ENCODE measurements around the gene VSTM2L. TPM values are rescaled to one million over a fixed set of nuclear protein-coding genes. Genes with fewer than 3 reads are reported as not detected.

Gene VSTM2L
- polyA plus RNA-seq, 1 donor (not counting 4 experiments of a cell fraction or from before 2014, with no cell fraction given): 0.75 TPM

DNA sequence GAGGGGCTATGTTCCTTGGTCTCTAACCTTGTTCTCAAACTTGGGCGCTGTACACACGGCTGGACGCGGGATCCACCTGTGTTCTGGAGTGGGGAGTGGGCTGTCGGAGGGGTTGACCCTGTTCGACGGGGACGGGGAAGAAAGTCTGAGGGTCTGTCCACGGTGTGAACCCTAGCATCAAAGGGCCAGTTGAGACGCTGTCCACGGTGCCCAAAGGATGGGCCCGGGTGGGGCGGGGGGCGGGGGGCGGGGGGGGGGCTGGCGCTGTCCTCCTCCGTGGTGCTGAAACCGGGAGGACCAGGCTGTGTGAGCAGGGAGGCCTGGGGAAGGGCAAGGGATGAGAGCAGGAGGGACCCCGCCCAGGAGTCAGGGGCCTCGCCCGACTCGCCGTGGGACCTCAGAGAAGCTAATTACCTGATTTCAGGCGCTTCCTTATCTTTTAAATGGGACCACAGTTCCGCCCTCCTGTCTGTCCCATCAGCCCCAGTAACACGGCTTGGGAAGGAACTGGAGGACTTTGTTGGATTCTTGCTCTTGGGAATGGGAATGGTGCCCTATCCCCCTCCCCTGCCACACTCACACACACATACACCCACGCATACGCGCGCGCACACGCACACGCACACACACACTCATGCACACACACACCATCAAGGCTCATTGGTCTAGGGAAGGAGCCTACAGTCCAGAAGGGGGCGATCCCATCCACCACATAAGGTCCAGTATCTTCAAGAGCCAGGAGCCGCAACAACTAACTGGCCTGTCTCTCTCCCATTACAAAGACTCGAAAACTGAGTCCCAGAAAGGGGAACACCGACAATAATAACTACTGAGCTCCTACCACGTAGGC, 1.0 kb upstream of the VSTM2L start:
- Histone ChIP-seq H3K9me1 (ENCODE audit: control insufficient read depth, extremely low read depth, insufficient read depth, low read length) (no peaks in the 10 kb centered on the region), H3K27ac (ENCODE audit: control insufficient read depth, insufficient read depth, low read length) (no peak overlapping the region), H3K4me3 (ENCODE audit: control insufficient read depth in 2 of 3, extremely low read depth in 1 of 3, insufficient read depth in 2 of 3, low read depth in 1 of 3, low read length in 3 of 3) (peak overlapping the region; percentile 39 to 60 (median 57)), H3K27me3 (ENCODE audit: control insufficient read depth, extremely low read depth, insufficient read depth, low read length) (peaks cover 32% of the 10 kb centered on the region), H3K4me1 (ENCODE audit: control insufficient read depth, extremely low read depth, insufficient read depth, low read length) (peaks cover 26% of the 10 kb centered on the region), H4K20me1 (ENCODE audit: control insufficient read depth, extremely low read depth, insufficient read depth, low read length) (no peaks in the 10 kb centered on the region), H3K4me2 (ENCODE audit: control insufficient read depth, extremely low read depth, insufficient read depth, low read depth, low read length) (peak overlapping the region; percentile 45), H3K79me2 (ENCODE audit: control insufficient read depth, insufficient read depth, low read length) (no peaks in the 10 kb centered on the region), H3K9me3 (ENCODE audit: control insufficient read depth, low read depth, low read length) (no peaks in the 10 kb centered on the region), H2AFZ (ENCODE audit: control insufficient read depth, low read length) (no peak overlapping the region), H3K9ac (ENCODE audit: control insufficient read depth, extremely low read depth, insufficient read depth, low read length) (no peak overlapping the region), H3K36me3 (ENCODE audit: control insufficient read depth in 2 of 2, extremely low read depth in 1 of 2, insufficient read depth in 2 of 2, low read length in 2 of 2) (no peaks in the 10 kb centered on the region)
- dilution Hi-C loops (cut with MboI; ENCODE audit: extremely low pct_ligation_motif_present, low sequenced_read_pairs): no loop called here
- TF ChIP-seq, protein P1, sequence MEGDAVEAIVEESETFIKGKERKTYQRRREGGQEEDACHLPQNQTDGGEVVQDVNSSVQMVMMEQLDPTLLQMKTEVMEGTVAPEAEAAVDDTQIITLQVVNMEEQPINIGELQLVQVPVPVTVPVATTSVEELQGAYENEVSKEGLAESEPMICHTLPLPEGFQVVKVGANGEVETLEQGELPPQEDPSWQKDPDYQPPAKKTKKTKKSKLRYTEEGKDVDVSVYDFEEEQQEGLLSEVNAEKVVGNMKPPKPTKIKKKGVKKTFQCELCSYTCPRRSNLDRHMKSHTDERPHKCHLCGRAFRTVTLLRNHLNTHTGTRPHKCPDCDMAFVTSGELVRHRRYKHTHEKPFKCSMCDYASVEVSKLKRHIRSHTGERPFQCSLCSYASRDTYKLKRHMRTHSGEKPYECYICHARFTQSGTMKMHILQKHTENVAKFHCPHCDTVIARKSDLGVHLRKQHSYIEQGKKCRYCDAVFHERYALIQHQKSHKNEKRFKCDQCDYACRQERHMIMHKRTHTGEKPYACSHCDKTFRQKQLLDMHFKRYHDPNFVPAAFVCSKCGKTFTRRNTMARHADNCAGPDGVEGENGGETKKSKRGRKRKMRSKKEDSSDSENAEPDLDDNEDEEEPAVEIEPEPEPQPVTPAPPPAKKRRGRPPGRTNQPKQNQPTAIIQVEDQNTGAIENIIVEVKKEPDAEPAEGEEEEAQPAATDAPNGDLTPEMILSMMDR (optimal IDR thresholded peaks at IDR 0.05 in 1 of 3, IDR thresholded peaks at IDR 0.05 in 1 of 3, conservative IDR thresholded peaks at IDR 0.05 in 1 of 3; ENCODE audit: extremely low read depth in 1 of 3, insufficient read depth in 2 of 3, low read length in 3 of 3): peak; percentile 38 to 71 (median 56)
- peak; percentile 79 for TF ChIP-seq EZH2 (IDR thresholded peaks at IDR 0.05; ENCODE audit: low read length)
- DNase-seq (ENCODE audit: low read depth, low spot score) (no peak), FAIRE-seq (no peak)

DNA sequence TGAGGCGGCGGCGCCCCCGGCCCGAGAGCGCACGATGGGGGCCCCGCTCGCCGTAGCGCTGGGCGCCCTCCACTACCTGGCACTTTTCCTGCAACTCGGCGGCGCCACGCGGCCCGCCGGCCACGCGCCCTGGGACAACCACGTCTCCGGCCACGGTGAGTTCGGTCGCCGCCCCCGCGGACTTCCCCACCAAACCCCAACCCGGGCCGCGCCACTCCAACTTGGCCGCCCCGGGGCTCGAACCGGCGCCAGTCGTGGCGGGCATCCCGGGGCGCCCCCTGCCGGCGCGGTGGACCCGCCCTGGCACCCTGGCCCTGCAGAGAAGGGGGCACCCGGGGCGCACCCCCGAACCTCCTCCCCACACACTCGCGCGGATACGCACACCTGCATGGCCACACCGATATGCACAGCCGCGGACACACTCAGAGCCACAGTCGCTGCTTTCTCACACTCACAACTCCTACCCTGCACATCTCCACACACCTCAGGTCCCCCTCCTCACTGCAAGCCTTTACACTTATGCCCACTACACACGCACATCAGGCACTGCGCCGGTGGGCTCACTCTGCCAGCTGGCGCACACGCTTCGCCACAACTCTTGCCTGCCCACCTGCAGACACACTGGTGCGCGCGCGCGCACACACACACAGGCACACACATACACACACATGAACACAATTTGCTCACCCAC, 535 bp downstream of the VSTM2L start:
- H3K4me3 ChIP-seq (ENCODE audit: control insufficient read depth in 2 of 3, extremely low read depth in 1 of 3, insufficient read depth in 2 of 3, low read depth in 1 of 3, low read length in 3 of 3): peak overlapping the region; percentile 34 to 44 (median 41)
- H3K27me3 ChIP-seq (ENCODE audit: control insufficient read depth, extremely low read depth, insufficient read depth, low read length): peaks cover 32% of the 10 kb centered on the region
- no peaks in the 10 kb centered on the region for H3K36me3 ChIP-seq (ENCODE audit: control insufficient read depth in 2 of 2, extremely low read depth in 1 of 2, insufficient read depth in 2 of 2, low read length in 2 of 2)
- FAIRE-seq: no peak
- TF ChIP-seq EZH2 (IDR thresholded peaks at IDR 0.05; ENCODE audit: low read length): peak; percentile 81
- TF ChIP-seq, protein P1 (optimal IDR thresholded peaks at IDR 0.05 in 1 of 3, IDR thresholded peaks at IDR 0.05 in 1 of 3, conservative IDR thresholded peaks at IDR 0.05 in 1 of 3; ENCODE audit: extremely low read depth in 1 of 3, insufficient read depth in 2 of 3, low read length in 3 of 3): peak in 2 of 3 experiments; percentile 44 to 56
- H3K79me2 ChIP-seq (ENCODE audit: control insufficient read depth, insufficient read depth, low read length): no peaks in the 10 kb centered on the region
- H3K4me2 ChIP-seq (ENCODE audit: control insufficient read depth, extremely low read depth, insufficient read depth, low read depth, low read length): peak overlapping the region; percentile 27
- dilution Hi-C loops (cut with MboI; ENCODE audit: extremely low pct_ligation_motif_present, low sequenced_read_pairs): no loop called here
- no peaks in the 10 kb centered on the region for H4K20me1 ChIP-seq (ENCODE audit: control insufficient read depth, extremely low read depth, insufficient read depth, low read length)
- H2AFZ ChIP-seq (ENCODE audit: control insufficient read depth, low read length): peak overlapping the region; percentile 9
- H3K4me1 ChIP-seq (ENCODE audit: control insufficient read depth, extremely low read depth, insufficient read depth, low read length): peaks cover 17% of the 10 kb centered on the region
- H3K27ac ChIP-seq (ENCODE audit: control insufficient read depth, insufficient read depth, low read length): no peak overlapping the region
- H3K9me3 ChIP-seq (ENCODE audit: control insufficient read depth, low read depth, low read length): no peaks in the 10 kb centered on the region
- H3K9me1 ChIP-seq (ENCODE audit: control insufficient read depth, extremely low read depth, insufficient read depth, low read length): no peaks in the 10 kb centered on the region
- H3K9ac ChIP-seq (ENCODE audit: control insufficient read depth, extremely low read depth, insufficient read depth, low read length): no peak overlapping the region
- DNase-seq (ENCODE audit: low read depth, low spot score): no peak
